COLO668 (cell line): Measurements from ENCODE around the gene RHCE.
"Not testable (repeated sequence)": the region's sequence is repeated elsewhere in the genome, so short reads cannot be mapped to it uniquely, and the experiment has no call there.

Experiments
- DNase-seq: peaks from one replicate; lab custom pipeline; 2025; ENCODE audit not compliant: unreplicated experiment; lab: John Stamatoyannopoulos, UW

RHCE gene

DNA sequence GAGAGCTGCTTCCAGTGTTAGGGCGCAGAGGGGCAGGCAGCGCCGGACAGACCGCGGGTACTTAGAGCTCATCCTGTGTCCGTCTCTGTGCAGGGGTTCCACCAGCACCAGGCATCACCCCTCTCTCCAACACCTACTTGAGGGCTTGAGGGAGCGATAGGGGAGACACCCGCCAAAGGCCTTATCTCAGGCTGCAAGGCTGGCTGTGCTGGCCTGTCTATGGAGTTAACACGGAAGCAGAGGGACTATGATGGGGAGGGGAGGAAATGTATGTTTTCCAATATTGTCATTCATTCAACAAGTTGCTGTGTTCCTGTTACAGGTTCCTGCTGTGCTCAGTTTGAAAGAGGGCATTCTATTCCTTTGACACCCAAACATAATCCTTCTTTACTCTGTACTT lies at the start of gene RHCE:
Gene RHCE, minus strand, starts transcription at position 111 of the 400 bp plus-strand sequence. Its CDS starts 39 bp downstream, at position 72.
- not testable (repeated sequence) for DNase-seq

DNA sequence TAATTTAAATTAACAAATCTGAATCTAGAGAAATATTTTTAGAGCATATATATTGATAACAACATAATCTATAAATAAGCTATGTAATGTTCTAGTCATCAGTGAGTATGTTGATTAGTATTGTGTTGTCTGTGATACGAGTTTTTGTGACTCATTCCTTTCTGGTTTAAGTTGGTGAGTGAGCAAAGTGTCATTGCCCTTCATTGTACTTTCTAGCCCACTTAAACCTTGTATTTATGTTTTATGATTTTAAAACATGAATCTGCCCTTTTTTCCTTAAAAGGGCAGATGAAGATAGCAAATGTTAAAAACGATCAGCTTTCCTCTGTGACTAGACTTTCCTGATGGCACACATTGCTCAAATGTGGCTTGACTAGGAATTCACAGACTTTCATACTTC lies 48.6 kb upstream of the RHCE start:
- DNase-seq: no peak

GRCh38 chr1:25468033-25468432 lies 47.4 kb upstream of the RHCE start:
- DNase-seq: no peak

DNA sequence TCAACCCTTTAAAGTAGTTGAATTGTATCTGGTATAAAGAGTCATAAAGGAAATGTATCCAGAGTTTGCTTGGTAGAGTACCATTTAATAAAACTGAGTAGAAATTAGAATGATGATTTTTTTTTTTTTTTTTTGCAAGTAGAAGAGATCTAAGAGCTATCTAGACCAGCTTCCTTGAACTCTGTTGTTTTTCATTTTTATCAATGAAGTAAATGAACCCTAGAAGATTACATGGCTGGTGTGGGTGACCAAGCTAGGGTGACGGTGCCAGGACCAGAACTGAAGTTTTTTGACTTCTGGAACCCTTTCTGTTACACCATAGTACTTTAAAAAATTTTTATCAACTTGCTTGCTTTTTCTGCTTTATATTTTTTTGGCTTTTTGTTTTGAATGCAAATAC lies 47.0 kb upstream of the RHCE start:
- no peak for DNase-seq

- DNase-seq: no peak
Observed at GRCh38 chr1:25467193-25467592, 46.6 kb upstream of the RHCE start.

GRCh38 chr1:25462732-25463131 lies 42.1 kb upstream of the RHCE start:
- DNase-seq: no peak

DNA sequence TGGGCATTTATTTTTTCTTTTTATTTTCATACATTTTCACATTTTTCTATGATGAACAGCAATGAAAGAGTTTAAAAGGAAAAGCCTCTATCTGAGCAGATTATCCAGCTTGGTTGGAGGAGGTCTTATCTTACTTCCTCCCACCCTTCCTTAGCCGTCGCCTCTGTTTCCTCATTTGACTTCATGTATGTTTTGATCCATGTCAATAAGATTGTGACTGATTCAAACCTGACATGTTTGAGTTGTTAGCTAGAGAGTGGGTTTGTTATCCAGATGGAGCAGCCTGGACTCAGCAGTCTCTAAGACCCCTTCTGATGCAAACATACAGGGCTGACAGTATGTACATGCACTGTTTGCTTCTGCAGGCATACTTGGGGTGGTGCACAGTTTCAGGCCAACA lies 41.2 kb upstream of the RHCE start:
- no peak for DNase-seq

- DNase-seq: not testable (repeated sequence)
Observed at GRCh38 chr1:25460816-25461215, 40.2 kb upstream of the RHCE start.

- no peak for DNase-seq
Observed at GRCh38 chr1:25460020-25460419, 39.4 kb upstream of the RHCE start.

DNA sequence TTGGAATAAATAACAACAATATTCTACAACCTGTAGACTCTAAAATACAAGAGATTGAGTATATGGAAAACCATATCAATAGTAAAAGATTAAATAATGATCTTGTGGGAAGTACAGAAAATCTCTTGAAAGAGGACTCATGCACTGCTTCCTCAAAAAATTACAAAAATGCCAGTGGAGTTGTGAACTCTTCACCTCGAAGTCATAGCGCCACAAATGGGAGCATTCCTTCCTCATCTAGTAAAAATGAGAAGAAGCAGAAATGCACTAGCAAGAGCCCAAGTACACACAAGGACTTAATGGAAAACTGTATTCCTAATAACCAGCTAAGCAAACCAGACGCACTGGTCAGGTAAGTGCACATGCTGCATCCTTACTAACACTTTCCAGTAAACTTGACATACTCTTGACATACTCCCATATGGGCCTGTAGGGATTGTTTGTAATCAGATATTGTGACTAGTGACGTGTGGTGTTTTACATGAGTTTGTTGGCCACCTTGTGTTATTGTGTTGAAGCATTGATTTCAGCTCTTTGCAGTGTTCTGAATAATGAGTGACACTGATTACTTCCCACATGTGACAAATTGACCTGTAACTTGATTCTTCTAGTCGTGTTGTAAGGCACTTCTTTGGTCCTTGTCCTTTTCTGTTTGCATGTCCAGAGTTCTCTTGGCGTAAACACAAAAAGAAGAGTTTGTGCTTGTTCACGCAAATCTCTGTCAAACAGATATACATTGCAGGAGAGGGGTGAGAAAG lies 38.1 kb upstream of the RHCE start:
- DNase-seq: no peak

DNA sequence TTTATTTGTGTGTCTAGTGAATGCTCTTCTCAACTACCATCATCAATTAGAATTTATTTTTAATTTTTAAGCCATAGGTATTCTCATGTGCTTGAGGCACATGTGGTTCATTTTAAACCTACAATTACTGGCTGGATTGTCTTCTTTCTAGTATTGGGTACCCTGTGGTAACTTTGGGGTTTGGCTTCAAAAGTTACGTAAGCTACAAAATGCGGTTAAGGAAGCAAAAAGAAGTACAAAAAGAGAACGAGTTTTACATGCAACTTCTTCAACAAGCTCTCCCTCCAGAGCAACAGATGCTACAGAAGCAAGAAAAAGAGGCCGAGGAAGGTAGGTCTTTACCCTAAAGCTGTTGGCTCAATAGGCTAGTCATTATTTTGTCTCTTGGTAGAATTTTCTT lies 35.9 kb upstream of the RHCE start:
- no peak for DNase-seq

- DNase-seq: no peak
Observed at GRCh38 chr1:25451908-25452307, 31.3 kb upstream of the RHCE start.

DNA sequence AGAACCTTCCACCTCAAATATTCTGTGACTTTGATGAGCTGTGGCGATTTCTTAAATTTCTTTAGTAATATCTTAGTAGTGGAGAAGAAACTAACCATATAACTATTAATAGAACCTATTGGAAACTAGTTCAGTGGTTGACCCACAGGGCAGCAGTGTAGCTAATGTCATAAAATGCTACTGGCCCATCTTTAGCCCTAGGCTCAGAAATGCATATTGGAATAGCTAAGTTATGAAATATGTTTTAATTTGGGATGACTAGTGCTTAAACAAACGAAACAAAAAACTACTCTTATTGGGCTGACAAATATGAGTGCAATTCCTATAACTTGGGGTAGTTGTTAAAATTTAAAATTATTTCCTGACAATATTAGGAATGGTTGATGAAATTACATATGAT lies 30.3 kb upstream of the RHCE start:
- DNase-seq: no peak

GRCh38 chr1:25447547-25447946 lies 26.9 kb upstream of the RHCE start:
- no peak for DNase-seq

DNA sequence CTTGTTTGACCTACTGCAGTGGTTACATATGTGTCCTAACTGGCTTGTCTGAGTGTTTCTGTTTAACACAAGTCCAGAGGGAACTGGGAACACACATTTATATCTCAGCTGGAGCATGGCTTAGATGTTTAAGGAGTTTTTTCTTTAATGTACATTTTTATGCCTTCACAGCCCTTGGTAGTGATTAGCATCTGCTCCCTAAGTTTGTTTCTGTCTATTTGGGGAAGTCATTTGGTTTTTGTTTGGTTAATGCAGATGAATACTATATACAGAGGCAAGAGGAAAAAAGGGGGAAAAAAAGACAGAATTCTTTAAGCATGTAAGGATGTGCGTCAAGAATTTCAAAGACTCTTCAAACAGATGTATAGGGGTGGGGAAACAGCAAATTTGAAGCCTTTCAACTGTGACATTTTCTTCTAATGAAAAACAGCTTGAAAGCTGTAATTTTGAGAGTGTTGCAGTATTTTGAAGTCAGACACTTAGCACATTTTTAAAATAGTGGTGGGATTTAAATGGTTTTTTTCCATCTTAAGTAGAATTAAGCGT lies 25.4 kb upstream of the RHCE start:
- DNase-seq: no peak

GRCh38 chr1:25444604-25445003 lies 24.0 kb upstream of the RHCE start:
- DNase-seq: not testable (repeated sequence)

GRCh38 chr1:25443030-25443699 lies 22.5 kb upstream of the RHCE start:
- no peak for DNase-seq

GRCh38 chr1:25442178-25442577 lies 21.6 kb upstream of the RHCE start:
- DNase-seq: no peak

DNA sequence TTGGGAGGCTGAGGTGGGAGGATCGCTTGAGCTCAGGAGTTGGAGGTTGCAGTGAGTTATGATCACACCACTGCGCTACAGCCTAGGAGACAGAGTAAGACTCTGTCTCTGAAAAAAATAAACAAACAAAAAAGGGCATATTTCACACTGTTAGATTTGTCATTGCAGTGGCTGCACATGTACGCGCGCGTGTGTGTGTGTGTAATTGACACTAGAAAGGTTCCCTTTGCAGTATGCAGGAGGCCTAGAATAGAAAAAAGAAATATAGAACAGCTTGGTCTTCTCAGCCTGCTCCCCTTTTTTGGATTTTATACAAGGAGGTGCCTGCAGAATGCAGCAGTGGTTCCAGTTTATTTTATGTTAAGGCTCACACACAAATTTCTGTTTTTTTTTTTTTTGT lies 18.7 kb upstream of the RHCE start:
- no peak for DNase-seq

DNA sequence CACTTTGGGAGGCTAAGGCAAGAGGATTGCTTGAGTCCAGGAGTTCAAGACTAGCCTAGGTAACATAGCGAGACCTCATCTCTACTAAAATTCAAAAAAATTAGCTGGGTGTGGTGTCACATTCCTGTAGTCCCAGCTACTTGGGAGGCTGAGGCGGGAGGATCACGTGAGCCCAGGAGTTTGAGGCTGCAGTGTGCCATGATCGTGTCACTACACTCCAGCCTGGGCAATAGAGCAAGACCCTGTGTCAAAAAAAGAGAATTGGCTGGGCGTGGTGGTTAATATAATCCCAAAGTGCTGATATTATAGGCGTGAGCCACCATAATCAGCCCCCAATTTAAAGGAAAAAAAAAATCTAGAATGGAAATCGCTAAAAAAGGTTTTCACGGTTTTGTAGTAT lies 17.0 kb upstream of the RHCE start:
- DNase-seq: no peak

DNA sequence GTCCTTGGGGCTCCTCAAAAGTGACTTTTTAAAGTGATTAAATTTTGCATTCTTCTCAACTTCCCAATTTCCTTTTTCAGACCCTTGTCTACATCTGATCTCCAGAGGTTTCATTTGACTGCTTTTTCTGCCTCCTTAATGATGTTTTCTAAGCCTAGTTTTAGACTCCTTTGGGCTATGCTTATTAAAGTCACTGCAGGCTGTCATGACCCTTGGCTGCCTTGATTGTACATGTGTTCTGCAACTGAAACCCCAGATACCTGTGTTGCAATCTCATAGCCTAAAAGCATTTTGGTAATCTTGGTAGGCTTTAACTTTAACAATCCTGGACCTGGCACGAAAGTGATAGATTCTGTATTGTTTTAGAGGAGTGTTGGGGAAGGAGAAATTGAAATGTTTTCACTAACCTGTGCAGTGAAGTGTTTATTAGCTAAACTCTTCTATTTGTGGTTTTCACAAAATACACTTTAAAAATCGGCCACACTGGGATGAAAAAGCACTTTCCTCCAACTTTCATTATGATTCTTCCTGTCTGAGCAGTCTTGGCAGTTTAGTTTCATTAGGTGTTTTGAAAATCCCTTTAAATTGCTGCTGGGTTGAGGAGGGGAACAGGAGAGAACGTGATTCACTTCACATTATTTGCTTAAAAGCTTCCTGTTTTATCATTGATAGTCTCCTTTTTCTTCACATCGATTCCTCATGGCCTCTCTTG lies 14.9 kb upstream of the RHCE start:
- DNase-seq: no peak
